Panc1 (cell line): ENCODE data around the gene TRIO. TPM values are rescaled to one million over a fixed set of nuclear protein-coding genes. Genes with fewer than 3 reads are reported as not detected.

ENCODE experiments used
- ATAC-seq: fragments of 200-7000 bp; cut with Tn5 transposase; 2 replicates; pipeline ENCODE4 v1.9.1; 2020; ENCODE audit warnings: mild to moderate bottlenecking, moderate library complexity
- BruUV-seq: library from RNA; stranded (reverse); fragments of 400-500 nt; replicated peaks from 2 replicates; lab custom pipeline; 2021; lab: Mats Ljungman, UMichigan
- CTCF ChIA-PET: fragments of 300-600 bp; sonication (Branson Sonifier 250); formaldehyde crosslinking; loops from one replicate; lab custom pipeline; 2022; ENCODE audit warnings: antibody characterized with exemption; lab: Charles Lee
- POLR2A ChIA-PET: fragments of 300-600 bp; sonication (Branson Sonifier 250); formaldehyde crosslinking; loops from one replicate; lab custom pipeline; 2022; ENCODE audit warnings: antibody characterized with exemption; lab: Charles Lee
- DNase-seq: peaks from one replicate; pipeline ENCODE4 v3.0.0-alpha.2; 2010; ENCODE audit warnings: low read depth, low spot score
- H3K27ac ChIP-seq: 2 replicates; pipeline ENCODE4 v1.5.1; 2011; ENCODE audit warnings: mild to moderate bottlenecking, low read length, inconsistent platforms
- H3K27me3 ChIP-seq: fragments of 200-500 bp; sonication (Bioruptor generic); 2 replicates; pipeline ENCODE4 v1.6.0; 2014; ENCODE audit warnings: low read length, inconsistent platforms; ENCODE audit not compliant: control insufficient read depth, insufficient read depth
- H3K36me3 ChIP-seq: fragments of 200-500 bp; sonication (Bioruptor generic); 2 replicates; pipeline ENCODE4 v1.5.1; 2014; ENCODE audit warnings: inconsistent platforms, mild to moderate bottlenecking, low read length, moderate library complexity; ENCODE audit not compliant: control insufficient read depth, insufficient read depth
- H3K4me1 ChIP-seq: 2 replicates; pipeline ENCODE4 v1.5.1; 2011; ENCODE audit warnings: inconsistent platforms, mild to moderate bottlenecking, low read length, moderate library complexity; ENCODE audit not compliant: control insufficient read depth, insufficient read depth
- H3K4me3 ChIP-seq, 2 experiments: 2 replicates each; pipeline ENCODE4 v1.5.1; 2011 to 2012; ENCODE audit warnings: low read depth in 2 of 2, low read length in 2 of 2, mild to moderate bottlenecking in 2 of 2, inconsistent platforms in 1 of 2, moderate library complexity in 1 of 2
- H3K9me3 ChIP-seq: fragments of 200-500 bp; sonication (Bioruptor generic); 2 replicates; pipeline ENCODE4 v1.5.1; 2014; ENCODE audit warnings: low read depth, mild to moderate bottlenecking, inconsistent platforms, low read length, moderate library complexity; ENCODE audit not compliant: control insufficient read depth, insufficient read depth
- CTCF ChIP-seq: fragments of 450-650 bp; IDR thresholded peaks from 2 replicates; pipeline ENCODE4 v1.5.1; 2017; ENCODE audit warnings: mild to moderate bottlenecking
- POLR2AphosphoS5 ChIP-seq: IDR thresholded peaks from 2 replicates; pipeline ENCODE4 v1.6.1; 2012; ENCODE audit warnings: mild to moderate bottlenecking, low read depth, low read length, moderate library complexity
- SIN3A ChIP-seq: IDR thresholded peaks from 2 replicates; pipeline ENCODE4 v1.6.1; 2012; ENCODE audit warnings: low read depth, mild to moderate bottlenecking, low read length, moderate library complexity, borderline replicate concordance; ENCODE audit not compliant: insufficient read depth
- TCF7L2 ChIP-seq: IDR thresholded peaks from 2 replicates; pipeline ENCODE4 v1.6.1; 2011; ENCODE audit warnings: mild to moderate bottlenecking, low read depth, low read length, inconsistent platforms
- in situ Hi-C: cut with HindIII; loops from 2 replicates; pipeline ENCODE4 v1.10.0; 2016; ENCODE audit warnings: low sequenced_read_pairs, low pct_unique_long_range_greater_than_20kb
- intact Hi-C: fragments of 100-400 bp; cut with micrococcal nuclease; formaldehyde crosslinking; loops from one replicate; pipeline ENCODE4 v1.10.0; 2022; ENCODE audit not compliant: unreplicated experiment
- total RNA-seq: library from RNA; stranded (reverse); gene quantifications from one replicate; pipeline ENCODE4 v1.2.1, GENCODE V29; 2021; ENCODE audit not compliant: unreplicated experiment
- TF ChIP-seq, protein P1 (sequence below), 2 experiments: IDR thresholded peaks; 2 replicates each; pipeline ENCODE4 v1.6.1; 2011 to 2012; ENCODE audit warnings: low read depth in 2 of 2, control low read depth in 1 of 2, low read length in 1 of 2, mild to moderate bottlenecking in 1 of 2, moderate library complexity in 1 of 2; ENCODE audit not compliant: insufficient read depth in 1 of 2

The TRIO gene
- total RNA-seq, 1 experiment from 2014 or later, result 349 TPM

GRCh38 chr5:14506661-14507060 is 363.5 kb downstream of the TRIO start:
- H3K4me1 ChIP-seq, result no peaks in the 10 kb centered on the region
- no TSS peak for BruUV-seq
- DNase-seq (no peak), ATAC-seq (no peak)
- in situ Hi-C loops, result no loop called here
- no peaks in the 10 kb centered on the region for H3K9me3 ChIP-seq
- intact Hi-C loops, result no loop called here
- no peak overlapping the region for H3K27ac ChIP-seq
- TF ChIP-seq, protein P1, sequence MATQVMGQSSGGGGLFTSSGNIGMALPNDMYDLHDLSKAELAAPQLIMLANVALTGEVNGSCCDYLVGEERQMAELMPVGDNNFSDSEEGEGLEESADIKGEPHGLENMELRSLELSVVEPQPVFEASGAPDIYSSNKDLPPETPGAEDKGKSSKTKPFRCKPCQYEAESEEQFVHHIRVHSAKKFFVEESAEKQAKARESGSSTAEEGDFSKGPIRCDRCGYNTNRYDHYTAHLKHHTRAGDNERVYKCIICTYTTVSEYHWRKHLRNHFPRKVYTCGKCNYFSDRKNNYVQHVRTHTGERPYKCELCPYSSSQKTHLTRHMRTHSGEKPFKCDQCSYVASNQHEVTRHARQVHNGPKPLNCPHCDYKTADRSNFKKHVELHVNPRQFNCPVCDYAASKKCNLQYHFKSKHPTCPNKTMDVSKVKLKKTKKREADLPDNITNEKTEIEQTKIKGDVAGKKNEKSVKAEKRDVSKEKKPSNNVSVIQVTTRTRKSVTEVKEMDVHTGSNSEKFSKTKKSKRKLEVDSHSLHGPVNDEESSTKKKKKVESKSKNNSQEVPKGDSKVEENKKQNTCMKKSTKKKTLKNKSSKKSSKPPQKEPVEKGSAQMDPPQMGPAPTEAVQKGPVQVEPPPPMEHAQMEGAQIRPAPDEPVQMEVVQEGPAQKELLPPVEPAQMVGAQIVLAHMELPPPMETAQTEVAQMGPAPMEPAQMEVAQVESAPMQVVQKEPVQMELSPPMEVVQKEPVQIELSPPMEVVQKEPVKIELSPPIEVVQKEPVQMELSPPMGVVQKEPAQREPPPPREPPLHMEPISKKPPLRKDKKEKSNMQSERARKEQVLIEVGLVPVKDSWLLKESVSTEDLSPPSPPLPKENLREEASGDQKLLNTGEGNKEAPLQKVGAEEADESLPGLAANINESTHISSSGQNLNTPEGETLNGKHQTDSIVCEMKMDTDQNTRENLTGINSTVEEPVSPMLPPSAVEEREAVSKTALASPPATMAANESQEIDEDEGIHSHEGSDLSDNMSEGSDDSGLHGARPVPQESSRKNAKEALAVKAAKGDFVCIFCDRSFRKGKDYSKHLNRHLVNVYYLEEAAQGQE (IDR thresholded peaks at IDR 0.05; ENCODE audit: insufficient read depth in 1 of 2, low read depth in 2 of 2, low read length in 1 of 2), result no peak
- TF ChIP-seq POLR2AphosphoS5, result 0 out of 2 replicates have a peak, but pooled peaks have one; percentile 3
- no peaks in the 10 kb centered on the region for H3K27me3 ChIP-seq
- ChIA-PET POLR2A (interaction anchor here (0.6 kb wide), 1 partner anchor 139 kb away, joined by 3 read pairs; no protein-coding TSS in a partner anchor), CTCF (no interaction called here)
- H3K36me3 ChIP-seq, result peaks cover 24% of the 10 kb centered on the region
- H3K4me3 ChIP-seq, result no peak overlapping the region

DNA sequence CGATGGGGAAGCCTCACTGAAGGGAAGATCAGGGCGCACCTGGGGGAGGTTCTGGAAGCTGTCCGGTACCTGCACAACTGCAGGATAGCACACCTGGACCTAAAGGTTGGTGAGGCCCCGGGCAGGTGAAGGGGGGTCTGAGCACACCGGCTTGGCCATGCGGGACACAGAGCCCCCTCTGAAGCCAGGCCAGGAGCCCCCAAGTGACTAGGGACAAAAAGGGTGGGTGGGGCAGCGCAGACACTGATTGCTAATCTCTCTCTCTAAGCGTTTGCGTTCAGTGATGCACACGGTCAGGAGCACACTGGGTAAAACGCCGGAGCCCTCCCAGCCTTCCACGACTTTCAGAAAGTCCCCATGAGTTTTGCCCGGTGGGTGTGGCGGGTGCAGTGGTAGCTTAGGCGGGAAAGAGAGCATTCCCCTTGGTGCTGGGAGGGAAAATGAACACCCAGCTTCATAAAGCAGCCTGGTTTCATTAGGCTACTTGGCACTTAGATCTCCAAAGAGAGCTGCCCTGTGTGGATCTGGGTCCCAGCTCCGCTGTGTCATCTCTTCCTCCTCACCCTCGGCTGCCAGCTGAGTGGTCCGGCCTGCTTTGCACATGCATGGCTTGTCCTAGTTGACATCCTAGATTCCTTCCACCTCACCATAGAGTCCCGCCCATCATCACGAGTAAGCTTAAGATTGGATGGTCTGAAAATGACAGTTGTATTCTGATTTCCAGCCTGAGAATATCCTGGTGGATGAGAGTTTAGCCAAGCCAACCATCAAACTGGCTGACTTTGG is 364.2 kb downstream of the TRIO start:
- peak; percentile 23; the same call in 1 of the 2 replicates for ATAC-seq
- BruUV-seq, result no TSS peak

More for the DNA sequence above, 364.2 kb downstream of the TRIO start:
- CTCF ChIA-PET, result no interaction called here
- Histone ChIP-seq H3K9me3 (no peaks in the 10 kb centered on the region), H3K27me3 (no peaks in the 10 kb centered on the region), H3K36me3 (peaks cover 24% of the 10 kb centered on the region), H3K4me1 (no peaks in the 10 kb centered on the region), H3K27ac (no peak overlapping the region), H3K4me3 (no peak overlapping the region)
- POLR2A ChIA-PET, result no interaction called here
- in situ Hi-C loops (no loop called here), intact Hi-C loops (no loop called here)
- no peak for DNase-seq
- TF ChIP-seq SIN3A (no peak), TCF7L2 (no peak), CTCF (no peak), POLR2AphosphoS5 (peak; percentile 32; the same call in 1 of the 2 replicates)
